GM12878 (cell line): ENCODE data around the gene CEACAM3. TPM values are rescaled to one million over a fixed set of nuclear protein-coding genes. Genes with fewer than 3 reads are reported as not detected.

Experiments
- ATF2 ChIP-seq: IDR thresholded peaks from 2 replicates; pipeline ENCODE4 v1.6.1; 2012; ENCODE audit warnings: low read length, inconsistent platforms
- BCL3 ChIP-seq: IDR thresholded peaks from 2 replicates; pipeline ENCODE4 v1.6.1; 2011; ENCODE audit warnings: borderline replicate concordance, low read depth, mild to moderate bottlenecking, moderate library complexity, low read length; ENCODE audit not compliant: insufficient read depth, poor library complexity, severe bottlenecking
- CBX3 ChIP-seq: fragments of 200-600 bp; sonication (generic); IDR thresholded peaks from 2 replicates; pipeline ENCODE4 v1.6.1; 2016; ENCODE audit warnings: low read depth, borderline replicate concordance
- CHD1 ChIP-seq: IDR thresholded peaks from 2 replicates; pipeline ENCODE4 v1.6.1; 2012; ENCODE audit warnings: low read depth, low read length, improper control_type of control experiment
- LARP7 ChIP-seq: fragments of 450-650 bp; IDR thresholded peaks from 2 replicates; pipeline ENCODE4 v1.6.1; 2017; ENCODE audit warnings: mild to moderate bottlenecking
- MXI1 ChIP-seq: fragments of 150-350 bp; IDR thresholded peaks from 2 replicates; pipeline ENCODE4 v1.6.1; 2011; ENCODE audit warnings: low read depth, mild to moderate bottlenecking, inconsistent platforms, low read length, improper control_type of control experiment
- MYB ChIP-seq: fragments of 150-350 bp; IDR thresholded peaks from 2 replicates; pipeline ENCODE4 v1.6.1; 2014; ENCODE audit warnings: mild to moderate bottlenecking, low read depth, low read length, borderline replicate concordance
- REST ChIP-seq: IDR thresholded peaks from 2 replicates; pipeline ENCODE4 v1.6.1; 2012; ENCODE audit warnings: mild to moderate bottlenecking, low read depth, low read length
- YBX1 ChIP-seq: fragments of 450-650 bp; IDR thresholded peaks from 2 replicates; pipeline ENCODE4 v1.6.1; 2016; ENCODE audit warnings: antibody characterized with exemption
- ZBED1 ChIP-seq: IDR thresholded peaks from 2 replicates; pipeline ENCODE4 v1.6.1; 2016; ENCODE audit warnings: borderline replicate concordance
- polyA plus RNA-seq, 11 experiments: library from polyadenylated mRNA; depleted of rRNA in 4 of 11; unstranded in 6 of 11; stranded (reverse) in 5 of 11; fragments of >200 nt; fragmentation: Nextera tagmentation in 4 of 11; fragmentation: Illumina TruSeq in 1 of 11; extraction: Ambion mirVana in 4 of 11; extraction: Trizol in 1 of 11; gene quantifications; 1 replicate in 1 of 11; 2 replicates in 10 of 11; pipeline versions ENCODE4 v1.2.1 to v1.2.3, GENCODE V29; 2011 to 2016; ENCODE audit warnings: inconsistent platforms in 2 of 11, missing spikeins in 2 of 11, low read depth in 1 of 11
- total RNA-seq, 4 experiments: library from RNA; depleted of rRNA in 3 of 4; stranded (reverse); fragments of >200 nt in 3 of 4; fragmentation: Illumina TruSeq in 1 of 4; extraction: Trizol in 1 of 4; gene quantifications; 2 replicates each; pipeline versions ENCODE4 v1.2.1 to v1.2.3, GENCODE V29; 2013 to 2021

Gene CEACAM3
- total and polyA plus RNA-seq, 10 of the 15 experiments (the other 5 are each of a cell fraction or from before 2014, with no cell fraction given), result not detected

- TF ChIP-seq REST, result 0 out of 2 replicates have a peak, but pooled peaks have one; percentile 17
- peak; percentile 83; the same call in 1 of the 2 replicates for TF ChIP-seq ZBED1
- no peak for TF ChIP-seq CBX3
- TF ChIP-seq MYB, result no peak
- peak; percentile 40; the same call in 1 of the 2 replicates for TF ChIP-seq ATF2
- no peak; the same call in 1 of the 2 replicates for TF ChIP-seq CHD1
- peak; percentile 98 for TF ChIP-seq MXI1
- no peak for TF ChIP-seq BCL3
- TF ChIP-seq YBX1, result no peak
- TF ChIP-seq LARP7, result peak; percentile 97
These were observed 63.4 kb downstream of the CEACAM3 start, which contains the start of gene RPS19 (continued) for GRCh38 chr19:41859618-41860418.
